ENCODE results near the gene KCNJ16.

The KCNJ16 gene

GRCh38 chr17:70091696-70092095 is 16.7 kb downstream of the KCNJ16 start:
- no peak for DNase-seq (ENCODE audit: extremely low read depth, low read depth)
- no peak overlapping the region for H3K4me3 ChIP-seq (replicated peaks; ENCODE audit: low read depth, low read length)
- no peak for TF ChIP-seq CTCF (IDR thresholded peaks at IDR 0.05; ENCODE audit: low read depth, low read length, missing control alignments)

GRCh38 chr17:70093163-70093562 is 18.1 kb downstream of the KCNJ16 start:
- DNase-seq (ENCODE audit: extremely low read depth, low read depth) = no peak
- TF ChIP-seq CTCF (IDR thresholded peaks at IDR 0.05; ENCODE audit: low read depth, low read length, missing control alignments) = no peak
- no peak overlapping the region for H3K4me3 ChIP-seq (replicated peaks; ENCODE audit: low read depth, low read length)

GRCh38 chr17:70095455-70095854 is 20.4 kb downstream of the KCNJ16 start:
- TF ChIP-seq CTCF (IDR thresholded peaks at IDR 0.05; ENCODE audit: low read depth, low read length, missing control alignments) = no peak
- DNase-seq (ENCODE audit: extremely low read depth, low read depth) = no peak
- no peak overlapping the region for H3K4me3 ChIP-seq (replicated peaks; ENCODE audit: low read depth, low read length)

- no peak for TF ChIP-seq CTCF (IDR thresholded peaks at IDR 0.05; ENCODE audit: low read depth, low read length, missing control alignments)
- H3K4me3 ChIP-seq (replicated peaks; ENCODE audit: low read depth, low read length) = no peak overlapping the region
- DNase-seq (ENCODE audit: extremely low read depth, low read depth) = no peak
These were observed 21.8 kb downstream of the KCNJ16 start for GRCh38 chr17:70096861-70097260.

GRCh38 chr17:70098030-70098429 is 23.0 kb downstream of the KCNJ16 start:
- DNase-seq (ENCODE audit: extremely low read depth, low read depth) = no peak
- no peak for TF ChIP-seq CTCF (IDR thresholded peaks at IDR 0.05; ENCODE audit: low read depth, low read length, missing control alignments)
- no peak overlapping the region for H3K4me3 ChIP-seq (replicated peaks; ENCODE audit: low read depth, low read length)

GRCh38 chr17:70099294-70099693 is 24.3 kb downstream of the KCNJ16 start:
- no peak for TF ChIP-seq CTCF (IDR thresholded peaks at IDR 0.05; ENCODE audit: low read depth, low read length, missing control alignments)
- no peak overlapping the region for H3K4me3 ChIP-seq (replicated peaks; ENCODE audit: low read depth, low read length)
- DNase-seq (ENCODE audit: extremely low read depth, low read depth) = no peak

GRCh38 chr17:70099884-70100283 is 24.9 kb downstream of the KCNJ16 start:
- no peak overlapping the region for H3K4me3 ChIP-seq (replicated peaks; ENCODE audit: low read depth, low read length)
- no peak for DNase-seq (ENCODE audit: extremely low read depth, low read depth)
- TF ChIP-seq CTCF (IDR thresholded peaks at IDR 0.05; ENCODE audit: low read depth, low read length, missing control alignments) = no peak

Data from HFF-Myc (cell line).